HepG2 (cell line): ENCODE results near the gene IRF2. TPM values are rescaled to one million over a fixed set of nuclear protein-coding genes. Genes with fewer than 3 reads are reported as not detected.
A peak's percentile ranks its signal among the peaks of the same experiment; 100 is the strongest.

Source experiments
- ATAD3A ChIP-seq: sonication (generic); formaldehyde crosslinking; IDR thresholded peaks from 2 replicates; pipeline ENCODE4 v1.4.0; 2020; ENCODE audit warnings: missing genetic modification reagents
- BHLHE40 ChIP-seq: IDR thresholded peaks from 2 replicates; pipeline ENCODE4 v1.6.1; 2011; ENCODE audit warnings: low read length, improper control_type of control experiment
- CEBPB ChIP-seq: IDR thresholded peaks from 2 replicates; pipeline ENCODE4 v1.6.1; 2011; ENCODE audit warnings: low read depth, low read length, improper control_type of control experiment, borderline replicate concordance
- ELF1 ChIP-seq: sonication (generic); formaldehyde crosslinking; IDR thresholded peaks from 2 replicates; pipeline ENCODE4 v1.4.0; 2020; ENCODE audit warnings: missing genetic modification reagents
- EP300 ChIP-seq, 3 experiments: sonication (generic) in 1 of 3; formaldehyde crosslinking in 1 of 3; IDR thresholded peaks; 2 replicates each; pipeline versions ENCODE4 v1.5.1 to v1.6.1; 2011 to 2020; ENCODE audit warnings: low read depth in 2 of 3, low read length in 2 of 3, borderline replicate concordance in 1 of 3, improper control_type of control experiment in 1 of 3, mild to moderate bottlenecking in 1 of 3, missing genetic modification reagents in 1 of 3, moderate library complexity in 1 of 3
- GLI4 ChIP-seq: sonication (generic); formaldehyde crosslinking; IDR thresholded peaks from 2 replicates; pipeline ENCODE4 v1.5.1; 2020; ENCODE audit warnings: missing genetic modification reagents, mild to moderate bottlenecking, moderate library complexity, borderline replicate concordance
- GZF1 ChIP-seq: sonication (generic); formaldehyde crosslinking; IDR thresholded peaks from 2 replicates; pipeline ENCODE4 v1.5.1; 2020; ENCODE audit warnings: mild to moderate bottlenecking, missing genetic modification reagents
- HNF4A ChIP-seq: sonication (generic); formaldehyde crosslinking; IDR thresholded peaks from 2 replicates; pipeline ENCODE4 v1.4.0; 2020; ENCODE audit warnings: missing genetic modification reagents
- IKZF4 ChIP-seq: sonication (generic); formaldehyde crosslinking; IDR thresholded peaks from 2 replicates; pipeline ENCODE4 v1.5.1; 2020; ENCODE audit warnings: borderline replicate concordance, mild to moderate bottlenecking, low read depth, missing genetic modification reagents; ENCODE audit errors: not compliant biosample characterization
- NCOA5 ChIP-seq: sonication (generic); formaldehyde crosslinking; IDR thresholded peaks from 2 replicates; pipeline ENCODE4 v1.4.0; 2020; ENCODE audit warnings: missing genetic modification reagents
- NFATC3 ChIP-seq: sonication (generic); formaldehyde crosslinking; IDR thresholded peaks from 2 replicates; pipeline ENCODE4 v1.5.1; 2020; ENCODE audit warnings: mild to moderate bottlenecking, missing genetic modification reagents
- PLRG1 ChIP-seq: fragments of 450-650 bp; conservative IDR thresholded peaks from 2 replicates; pipeline ENCODE4 v1.6.1; 2016
- SMARCE1 ChIP-seq: fragments of 450-650 bp; IDR thresholded peaks from 2 replicates; pipeline ENCODE4 v1.6.1; 2017; ENCODE audit warnings: borderline replicate concordance
- SMYD3 ChIP-seq: sonication (generic); formaldehyde crosslinking; IDR thresholded peaks from 2 replicates; pipeline ENCODE4 v1.8.1; 2023; ENCODE audit warnings: mild to moderate bottlenecking, missing genetic modification reagents
- YY1 ChIP-seq: IDR thresholded peaks from 2 replicates; pipeline ENCODE4 v1.6.1; 2011; ENCODE audit warnings: low read length, low read depth, moderate library complexity, mild to moderate bottlenecking; ENCODE audit not compliant: insufficient read depth, insufficient replicate concordance
- ZFP36 ChIP-seq: fragments of 150-350 bp; IDR thresholded peaks from 2 replicates; pipeline ENCODE4 v1.6.1; 2018; ENCODE audit warnings: borderline replicate concordance, low read length, low read depth; ENCODE audit not compliant: partially characterized antibody
- ZNF256 ChIP-seq: sonication (generic); formaldehyde crosslinking; conservative IDR thresholded peaks from 2 replicates; pipeline ENCODE4 v1.4.0; 2020; ENCODE audit warnings: missing genetic modification reagents
- ZNF260 ChIP-seq: sonication (generic); formaldehyde crosslinking; IDR thresholded peaks from 2 replicates; pipeline ENCODE4 v1.4.0; 2020; ENCODE audit warnings: missing genetic modification reagents, low read depth, mild to moderate bottlenecking, borderline replicate concordance
- ZNF354B ChIP-seq: sonication (generic); formaldehyde crosslinking; IDR thresholded peaks from 2 replicates; pipeline ENCODE4 v1.8.0; 2022; ENCODE audit warnings: mild to moderate bottlenecking, missing genetic modification reagents
- ZNF563 ChIP-seq: sonication (generic); formaldehyde crosslinking; IDR thresholded peaks from 2 replicates; pipeline ENCODE4 v1.8.0; 2022; ENCODE audit warnings: mild to moderate bottlenecking, moderate library complexity, missing genetic modification reagents
- ZNF619 ChIP-seq: sonication (generic); formaldehyde crosslinking; IDR thresholded peaks from 2 replicates; pipeline ENCODE4 v1.4.0; 2020; ENCODE audit warnings: mild to moderate bottlenecking, missing genetic modification reagents
- ZNF629 ChIP-seq: sonication (generic); formaldehyde crosslinking; conservative IDR thresholded peaks from 2 replicates; pipeline ENCODE4 v1.5.0; 2020; ENCODE audit warnings: missing genetic modification reagents
- ZNF720 ChIP-seq: sonication (generic); formaldehyde crosslinking; IDR thresholded peaks from 2 replicates; pipeline ENCODE4 v1.4.0; 2020; ENCODE audit warnings: missing genetic modification reagents
- ZSCAN25 ChIP-seq: sonication (generic); formaldehyde crosslinking; IDR thresholded peaks from 2 replicates; pipeline ENCODE4 v1.8.0; 2022; ENCODE audit warnings: mild to moderate bottlenecking, missing genetic modification reagents
- polyA plus RNA-seq, 8 experiments: library from polyadenylated mRNA; depleted of rRNA in 3 of 8; stranded (reverse) in 7 of 8; unstranded in 1 of 8; fragments of >200 nt; fragmentation: Illumina TruSeq in 4 of 8; extraction: Trizol in 4 of 8; gene quantifications; 2 replicates each; pipeline versions ENCODE4 v1.2.1 to v1.2.3, GENCODE V29; 2011 to 2016; ENCODE audit warnings: low read depth in 4 of 8, missing spikeins in 1 of 8, mixed read lengths in 1 of 8; ENCODE audit not compliant: insufficient read depth in 1 of 8
- total RNA-seq, 5 experiments: library from RNA; depleted of rRNA; stranded (reverse); fragments of >200 nt; fragmentation: Illumina TruSeq; extraction: Trizol; gene quantifications; 2 replicates each; pipeline ENCODE4 v1.2.3, GENCODE V29; 2016; ENCODE audit warnings: low read depth in 1 of 5
- TF ChIP-seq, protein P1 (sequence below): IDR thresholded peaks from 2 replicates; pipeline ENCODE4 v1.6.1; 2016; ENCODE audit warnings: low read depth, missing genetic modification reagents, missing compliant biosample characterization
- TF ChIP-seq, protein P2 (sequence below): sonication (generic); formaldehyde crosslinking; IDR thresholded peaks from 2 replicates; pipeline ENCODE4 v1.5.0; 2020; ENCODE audit warnings: missing genetic modification reagents

Gene IRF2
- total and polyA plus RNA-seq, 2 of the 13 experiments (the other 11 are each of a cell fraction or from before 2014, with no cell fraction given), result 15.5 to 28.8 TPM

- no peak for TF ChIP-seq SMYD3 (CRISPR knock-in tag)
- peak; percentile 36 for TF ChIP-seq YY1
- TF ChIP-seq HNF4A (CRISPR knock-in tag), result peak; percentile 74
- TF ChIP-seq NFATC3 (CRISPR knock-in tag), result no peak
- TF ChIP-seq ZNF629, result no peak
- TF ChIP-seq SMARCE1, result no peak
- no peak for TF ChIP-seq ZNF563 (CRISPR knock-in tag)
- no peak for TF ChIP-seq IKZF4 (CRISPR knock-in tag)
- TF ChIP-seq BHLHE40, result no peak
- no peak for TF ChIP-seq PLRG1
- TF ChIP-seq ZNF619, result no peak
- TF ChIP-seq ZSCAN25, result no peak
- no peak for TF ChIP-seq ZNF260
- no peak for TF ChIP-seq ZNF354B
- peak; percentile 72; the same call in 1 of the 2 replicates for TF ChIP-seq CEBPB
- no peak for TF ChIP-seq ZFP36
- TF ChIP-seq ZNF256 (CRISPR knock-in tag), result no peak
- TF ChIP-seq NCOA5 (CRISPR knock-in tag), result no peak
- TF ChIP-seq, protein P1, sequence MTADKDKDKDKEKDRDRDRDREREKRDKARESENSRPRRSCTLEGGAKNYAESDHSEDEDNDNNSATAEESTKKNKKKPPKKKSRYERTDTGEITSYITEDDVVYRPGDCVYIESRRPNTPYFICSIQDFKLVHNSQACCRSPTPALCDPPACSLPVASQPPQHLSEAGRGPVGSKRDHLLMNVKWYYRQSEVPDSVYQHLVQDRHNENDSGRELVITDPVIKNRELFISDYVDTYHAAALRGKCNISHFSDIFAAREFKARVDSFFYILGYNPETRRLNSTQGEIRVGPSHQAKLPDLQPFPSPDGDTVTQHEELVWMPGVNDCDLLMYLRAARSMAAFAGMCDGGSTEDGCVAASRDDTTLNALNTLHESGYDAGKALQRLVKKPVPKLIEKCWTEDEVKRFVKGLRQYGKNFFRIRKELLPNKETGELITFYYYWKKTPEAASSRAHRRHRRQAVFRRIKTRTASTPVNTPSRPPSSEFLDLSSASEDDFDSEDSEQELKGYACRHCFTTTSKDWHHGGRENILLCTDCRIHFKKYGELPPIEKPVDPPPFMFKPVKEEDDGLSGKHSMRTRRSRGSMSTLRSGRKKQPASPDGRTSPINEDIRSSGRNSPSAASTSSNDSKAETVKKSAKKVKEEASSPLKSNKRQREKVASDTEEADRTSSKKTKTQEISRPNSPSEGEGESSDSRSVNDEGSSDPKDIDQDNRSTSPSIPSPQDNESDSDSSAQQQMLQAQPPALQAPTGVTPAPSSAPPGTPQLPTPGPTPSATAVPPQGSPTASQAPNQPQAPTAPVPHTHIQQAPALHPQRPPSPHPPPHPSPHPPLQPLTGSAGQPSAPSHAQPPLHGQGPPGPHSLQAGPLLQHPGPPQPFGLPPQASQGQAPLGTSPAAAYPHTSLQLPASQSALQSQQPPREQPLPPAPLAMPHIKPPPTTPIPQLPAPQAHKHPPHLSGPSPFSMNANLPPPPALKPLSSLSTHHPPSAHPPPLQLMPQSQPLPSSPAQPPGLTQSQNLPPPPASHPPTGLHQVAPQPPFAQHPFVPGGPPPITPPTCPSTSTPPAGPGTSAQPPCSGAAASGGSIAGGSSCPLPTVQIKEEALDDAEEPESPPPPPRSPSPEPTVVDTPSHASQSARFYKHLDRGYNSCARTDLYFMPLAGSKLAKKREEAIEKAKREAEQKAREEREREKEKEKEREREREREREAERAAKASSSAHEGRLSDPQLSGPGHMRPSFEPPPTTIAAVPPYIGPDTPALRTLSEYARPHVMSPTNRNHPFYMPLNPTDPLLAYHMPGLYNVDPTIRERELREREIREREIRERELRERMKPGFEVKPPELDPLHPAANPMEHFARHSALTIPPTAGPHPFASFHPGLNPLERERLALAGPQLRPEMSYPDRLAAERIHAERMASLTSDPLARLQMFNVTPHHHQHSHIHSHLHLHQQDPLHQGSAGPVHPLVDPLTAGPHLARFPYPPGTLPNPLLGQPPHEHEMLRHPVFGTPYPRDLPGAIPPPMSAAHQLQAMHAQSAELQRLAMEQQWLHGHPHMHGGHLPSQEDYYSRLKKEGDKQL (CRISPR knock-in tag), result peak; percentile 91
- no peak for TF ChIP-seq ZNF720 (CRISPR knock-in tag)
- TF ChIP-seq, protein P2, sequence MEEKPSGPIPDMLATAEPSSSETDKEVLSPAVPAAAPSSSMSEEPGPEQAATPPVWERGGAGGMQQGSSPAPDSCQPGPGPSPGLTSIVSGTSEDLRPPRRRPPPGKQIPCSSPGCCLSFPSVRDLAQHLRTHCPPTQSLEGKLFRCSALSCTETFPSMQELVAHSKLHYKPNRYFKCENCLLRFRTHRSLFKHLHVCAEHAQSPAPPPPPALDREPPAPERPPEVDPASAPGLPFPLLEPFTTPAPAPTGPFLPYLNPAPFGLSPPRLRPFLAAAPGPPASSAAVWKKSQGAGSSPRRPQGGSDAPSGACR (CRISPR knock-in tag), result peak; percentile 87
- TF ChIP-seq ELF1, result no peak; the same call in none of the 2 replicates
- no peak for TF ChIP-seq GLI4 (CRISPR knock-in tag)
- no peak for TF ChIP-seq ATAD3A (CRISPR knock-in tag)
- TF ChIP-seq GZF1, result no peak
- peak in 1 of 2 experiments; percentile 93; a peak in 2 of 4 replicates for TF ChIP-seq EP300 (IDR thresholded peaks at IDR 0.05; ENCODE audit: low read depth in 2 of 2, low read length in 2 of 2)
- TF ChIP-seq EP300 (CRISPR knock-in tag; IDR thresholded peaks at IDR 0.05; ENCODE audit: borderline replicate concordance), result peak; percentile 87
Observed at GRCh38 chr4:184364100-184364921, 110.0 kb downstream of the IRF2 start (continued).
